Mesothelial cell of epicardium (in vitro differentiated cells): Measurements from ENCODE around the gene NDUFA11. TPM values are rescaled to one million over a fixed set of nuclear protein-coding genes. Genes with fewer than 3 reads are reported as not detected.

Experiments
- DNase-seq, 2 experiments: peaks; one replicate each; pipeline ENCODE4 v3.0.0; 2021; ENCODE audit warnings: low spot score in 2 of 2; ENCODE audit not compliant: unreplicated experiment in 2 of 2
- H3K27ac Mint-ChIP-seq: 2 replicates; pipeline ENCODE4 v1.8.0; 2021; ENCODE audit warnings: mixed read lengths
- H3K27me3 Mint-ChIP-seq: 2 replicates; pipeline ENCODE4 v1.8.0; 2021; ENCODE audit warnings: low read depth, mixed read lengths
- H3K36me3 Mint-ChIP-seq: 2 replicates; pipeline ENCODE4 v1.8.0; 2021; ENCODE audit warnings: mixed read lengths
- H3K4me1 Mint-ChIP-seq: 2 replicates; pipeline ENCODE4 v1.8.0; 2021; ENCODE audit warnings: mixed read lengths
- H3K4me3 Mint-ChIP-seq: 2 replicates; pipeline ENCODE4 v1.8.0; 2021; ENCODE audit warnings: mild to moderate bottlenecking, moderate library complexity, mixed read lengths
- H3K9me3 Mint-ChIP-seq: 2 replicates; pipeline ENCODE4 v1.8.0; 2021; ENCODE audit warnings: mixed read lengths
- total RNA-seq: library from RNA; stranded (reverse); gene quantifications from 3 replicates; pipeline ENCODE4 v1.2.1, GENCODE V29; 2021
- TF ChIP-seq, protein P1 (sequence below): fragments of 200-600 bp; sonication (generic); IDR thresholded peaks from one replicate; pipeline ENCODE4 v1.5.0; 2021; ENCODE audit warnings: antibody characterized with exemption; ENCODE audit not compliant: unreplicated experiment

NDUFA11 gene
- total RNA-seq, 1 donor from 2014 or later = 229 TPM

DNA sequence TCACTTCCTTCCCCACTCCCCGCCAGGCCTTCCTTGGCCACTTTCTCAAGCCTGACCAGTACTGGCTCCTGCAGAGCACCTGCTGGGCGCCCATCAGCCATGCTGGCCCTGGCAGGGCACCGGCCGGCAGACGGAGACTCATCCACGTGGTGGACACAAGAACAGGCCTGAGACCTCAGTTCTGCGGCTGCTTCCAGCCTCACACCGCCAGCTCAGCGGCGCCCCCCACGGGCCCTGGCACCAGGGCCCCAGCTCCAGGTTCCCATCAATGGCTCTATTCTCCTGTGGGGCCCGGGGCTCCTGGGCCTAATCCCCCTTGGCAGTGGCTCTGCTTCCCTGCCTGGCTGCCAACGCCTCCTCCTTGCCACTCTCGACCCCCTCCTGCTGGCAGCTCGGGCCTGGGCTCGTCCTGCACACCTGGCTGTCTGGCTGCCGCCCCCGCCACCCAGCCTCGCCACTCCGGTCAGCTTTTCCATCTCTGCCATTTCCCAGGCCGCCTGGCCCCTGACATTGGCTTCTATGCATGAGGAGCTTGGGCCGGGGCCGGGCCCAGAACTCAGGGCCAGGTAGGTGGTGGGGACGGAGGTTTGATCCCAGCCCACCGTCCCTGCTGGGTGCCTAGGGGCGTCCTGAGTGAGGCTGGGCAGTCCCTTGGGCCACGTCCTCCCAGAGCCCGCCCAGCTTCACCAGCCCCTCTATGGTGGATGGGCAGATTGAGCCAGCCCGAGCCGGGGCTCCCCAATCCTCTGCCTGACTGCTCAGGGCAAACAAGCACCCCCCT lies 6.2 kb downstream of the NDUFA11 start:
- no peak for DNase-seq
- Mint-ChIP-seq H3K4me1 (peaks cover 6% of the 10 kb centered on the region), H3K27ac (no peak overlapping the region), H3K27me3 (no peaks in the 10 kb centered on the region), H3K4me3 (no peak overlapping the region), H3K9me3 (no peaks in the 10 kb centered on the region), H3K36me3 (peaks cover 13% of the 10 kb centered on the region)
- TF ChIP-seq, protein P1, sequence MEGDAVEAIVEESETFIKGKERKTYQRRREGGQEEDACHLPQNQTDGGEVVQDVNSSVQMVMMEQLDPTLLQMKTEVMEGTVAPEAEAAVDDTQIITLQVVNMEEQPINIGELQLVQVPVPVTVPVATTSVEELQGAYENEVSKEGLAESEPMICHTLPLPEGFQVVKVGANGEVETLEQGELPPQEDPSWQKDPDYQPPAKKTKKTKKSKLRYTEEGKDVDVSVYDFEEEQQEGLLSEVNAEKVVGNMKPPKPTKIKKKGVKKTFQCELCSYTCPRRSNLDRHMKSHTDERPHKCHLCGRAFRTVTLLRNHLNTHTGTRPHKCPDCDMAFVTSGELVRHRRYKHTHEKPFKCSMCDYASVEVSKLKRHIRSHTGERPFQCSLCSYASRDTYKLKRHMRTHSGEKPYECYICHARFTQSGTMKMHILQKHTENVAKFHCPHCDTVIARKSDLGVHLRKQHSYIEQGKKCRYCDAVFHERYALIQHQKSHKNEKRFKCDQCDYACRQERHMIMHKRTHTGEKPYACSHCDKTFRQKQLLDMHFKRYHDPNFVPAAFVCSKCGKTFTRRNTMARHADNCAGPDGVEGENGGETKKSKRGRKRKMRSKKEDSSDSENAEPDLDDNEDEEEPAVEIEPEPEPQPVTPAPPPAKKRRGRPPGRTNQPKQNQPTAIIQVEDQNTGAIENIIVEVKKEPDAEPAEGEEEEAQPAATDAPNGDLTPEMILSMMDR = no peak

DNA sequence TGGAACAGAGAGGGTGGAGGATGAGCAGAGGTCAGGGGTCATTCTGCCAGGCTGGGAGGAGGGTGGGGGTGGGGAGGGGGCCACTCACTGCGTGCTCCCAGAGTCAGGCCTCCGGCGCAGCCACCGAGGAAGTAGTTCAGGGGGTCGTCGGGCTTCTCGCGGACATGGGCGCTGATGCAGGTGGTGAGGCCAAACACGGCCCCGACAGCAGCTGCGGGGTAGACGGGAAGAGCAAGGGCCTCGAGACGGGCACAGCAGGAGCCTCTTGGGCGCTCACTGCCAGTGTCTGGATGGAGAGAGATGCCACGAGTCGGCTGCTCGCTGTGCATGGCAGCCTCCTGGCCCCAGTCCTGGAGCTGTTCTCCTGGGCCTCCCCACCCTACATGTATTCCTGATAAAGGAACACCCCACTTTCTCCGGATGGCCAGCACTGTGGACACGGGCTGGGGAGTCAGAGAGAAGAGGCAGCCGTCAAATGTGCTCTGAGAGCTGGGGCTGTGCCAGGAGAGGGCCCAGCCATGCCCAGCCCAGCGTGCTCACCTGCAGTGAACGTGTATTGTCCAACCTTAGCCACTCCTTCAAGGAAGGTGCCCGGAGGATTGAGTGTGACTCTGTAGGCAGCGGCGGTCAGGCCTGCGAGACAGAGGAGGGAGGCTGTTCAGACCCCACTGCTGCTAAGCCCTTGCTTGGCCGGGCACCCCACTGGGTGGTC lies 7.1 kb downstream of the NDUFA11 start:
- Mint-ChIP-seq H3K4me3 (no peak overlapping the region), H3K27ac (no peak overlapping the region), H3K9me3 (no peaks in the 10 kb centered on the region), H3K36me3 (peaks cover 13% of the 10 kb centered on the region), H3K27me3 (peaks cover 2% of the 10 kb centered on the region), H3K4me1 (peaks cover 9% of the 10 kb centered on the region)
- TF ChIP-seq, protein P1 = no peak
- DNase-seq = no peak

DNA sequence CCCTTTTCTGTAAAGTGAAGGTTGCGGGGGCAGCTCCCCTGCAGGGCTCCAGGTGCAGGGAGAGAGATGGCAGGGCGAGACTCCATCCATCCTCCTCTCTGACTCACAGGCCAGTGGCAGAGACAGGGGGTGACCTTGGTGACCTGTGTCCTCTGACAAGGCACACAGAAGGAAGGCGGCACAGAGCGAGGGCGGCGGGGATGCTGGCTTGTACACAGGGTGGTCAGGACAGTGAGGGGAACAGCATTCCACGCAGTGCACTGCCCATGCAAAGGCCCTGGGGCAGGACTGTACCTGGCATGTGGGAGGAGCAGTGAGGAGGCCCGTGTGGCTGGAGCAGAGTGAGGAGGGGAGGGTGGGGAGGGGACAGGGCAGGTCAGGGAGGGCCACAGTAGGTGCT lies 7.7 kb downstream of the NDUFA11 start:
- no peak overlapping the region for H3K4me3 Mint-ChIP-seq

DNA sequence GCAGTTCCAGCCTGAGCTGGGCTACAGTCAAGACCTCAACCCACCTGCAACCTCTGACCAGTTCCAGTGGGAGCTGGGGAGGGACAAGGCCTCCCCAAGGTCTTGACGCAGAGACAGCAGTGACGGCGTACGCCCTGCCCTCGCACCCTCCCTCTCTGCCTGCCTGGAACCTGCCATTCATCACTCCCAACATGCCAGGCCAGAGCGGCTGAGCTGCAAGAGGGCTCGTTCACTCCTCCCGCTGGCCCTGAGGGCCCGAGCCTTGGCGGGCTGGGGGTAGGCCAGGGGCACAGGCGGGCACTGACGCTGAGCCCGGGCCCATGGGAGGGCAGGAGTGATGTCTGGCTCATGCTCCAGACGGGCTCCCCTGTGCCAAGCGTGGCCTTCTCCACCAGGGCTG lies 8.2 kb downstream of the NDUFA11 start:
- DNase-seq = no peak
- TF ChIP-seq, protein P1 = no peak
- H3K27ac Mint-ChIP-seq = no peak overlapping the region
- no peak overlapping the region for H3K4me3 Mint-ChIP-seq
- H3K27me3 Mint-ChIP-seq = peaks cover 3% of the 10 kb centered on the region
- H3K36me3 Mint-ChIP-seq = peaks cover 8% of the 10 kb centered on the region
- H3K4me1 Mint-ChIP-seq = peaks cover 4% of the 10 kb centered on the region
- no peaks in the 10 kb centered on the region for H3K9me3 Mint-ChIP-seq

More for the DNA sequence above, 7.7 kb downstream of the NDUFA11 start:
- peaks cover 4% of the 10 kb centered on the region for H3K4me1 Mint-ChIP-seq
- no peak overlapping the region for H3K27ac Mint-ChIP-seq
- DNase-seq = no peak
- H3K36me3 Mint-ChIP-seq = peaks cover 8% of the 10 kb centered on the region
- no peaks in the 10 kb centered on the region for H3K9me3 Mint-ChIP-seq
- TF ChIP-seq, protein P1 = no peak
- H3K27me3 Mint-ChIP-seq = peaks cover 3% of the 10 kb centered on the region

DNA sequence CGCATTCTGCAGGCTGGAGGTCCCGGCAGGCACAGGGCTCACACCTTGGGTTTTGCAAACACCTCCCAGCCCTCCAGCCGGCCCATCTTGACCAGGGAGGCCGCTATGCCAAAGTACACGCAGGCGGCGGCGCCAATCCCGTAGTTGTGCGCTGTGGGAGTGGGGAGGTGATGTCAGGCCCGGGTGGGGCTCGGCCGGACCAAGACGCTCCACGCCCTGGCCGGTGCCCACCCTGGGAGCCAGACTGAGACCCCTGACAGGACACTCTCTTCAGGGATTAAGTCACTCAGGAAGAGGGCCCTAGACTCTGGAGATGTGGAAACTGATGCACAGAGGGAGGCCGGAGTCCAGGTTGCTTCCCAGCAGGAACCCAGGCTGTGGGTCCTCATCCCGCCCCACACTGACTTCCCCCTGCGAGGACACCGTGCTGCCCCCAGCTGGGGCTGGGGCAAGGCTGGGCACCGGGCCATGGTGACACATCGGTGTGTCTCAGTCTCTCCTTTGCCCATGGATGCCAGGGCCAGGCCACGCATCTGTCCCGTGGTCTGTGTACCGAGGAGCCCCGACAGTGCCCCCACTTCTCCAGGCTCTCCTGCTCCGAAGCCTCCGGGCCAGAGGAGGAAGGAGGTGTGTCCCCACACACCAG lies 8.8 kb downstream of the NDUFA11 start:
- Mint-ChIP-seq H3K4me1 (peaks cover 4% of the 10 kb centered on the region), H3K36me3 (peaks cover 3% of the 10 kb centered on the region), H3K9me3 (no peaks in the 10 kb centered on the region), H3K27me3 (peaks cover 3% of the 10 kb centered on the region), H3K27ac (no peak overlapping the region), H3K4me3 (no peak overlapping the region)
- TF ChIP-seq, protein P1 = no peak
- DNase-seq = no peak
